Measurements from ENCODE around the gene C1QTNF7.

GRCh38 chr4:15425520-15425919, 2.3 kb upstream of the C1QTNF7 start:
- TF ChIP-seq CTCF (IDR thresholded peaks at IDR 0.05) (no peak), POLR2A (IDR thresholded peaks at IDR 0.05) (no peak)
